ENCODE data around the gene MICAL3. TPM values are rescaled to one million over a fixed set of nuclear protein-coding genes. Genes with fewer than 3 reads are reported as not detected.

The MICAL3 gene
- total and polyA plus RNA-seq, 2 of the 8 experiments (the other 6 are each of a cell fraction or from before 2014, with no cell fraction given): 8.3 to 41.8 TPM

DNA sequence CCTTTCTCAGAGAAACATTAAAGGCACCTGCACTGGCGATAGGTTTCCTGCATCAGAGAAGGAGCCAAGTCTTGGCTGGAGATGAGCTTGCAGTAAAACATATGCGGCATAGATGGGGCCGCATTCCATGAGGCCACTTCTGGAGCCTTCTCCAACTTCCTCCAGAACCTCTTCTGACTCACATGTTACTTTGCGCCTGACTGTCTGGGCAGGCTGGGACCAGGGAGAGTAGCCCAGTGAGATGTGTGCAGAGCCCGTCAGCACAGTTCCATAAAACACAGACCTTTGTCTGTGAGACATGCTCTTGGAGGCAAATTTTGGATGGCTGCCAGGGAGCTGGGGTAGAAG is 194.7 kb downstream of the MICAL3 start (continued):
- TF ChIP-seq, protein P1, sequence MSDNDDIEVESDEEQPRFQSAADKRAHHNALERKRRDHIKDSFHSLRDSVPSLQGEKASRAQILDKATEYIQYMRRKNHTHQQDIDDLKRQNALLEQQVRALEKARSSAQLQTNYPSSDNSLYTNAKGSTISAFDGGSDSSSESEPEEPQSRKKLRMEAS (IDR thresholded peaks at IDR 0.05): no peak
- no peak for TF ChIP-seq POLR2AphosphoS5 (IDR thresholded peaks at IDR 0.05; ENCODE audit: low read depth, low read length)
- TF ChIP-seq CEBPB (IDR thresholded peaks at IDR 0.05; ENCODE audit: low read depth, low read length): no peak
- no peak for TF ChIP-seq TAF7 (optimal IDR thresholded peaks at IDR 0.05; ENCODE audit: borderline replicate concordance, low read depth, low read length)
- TF ChIP-seq SIRT6 (IDR thresholded peaks at IDR 0.05; ENCODE audit: low read length): no peak
- TF ChIP-seq NANOG (IDR thresholded peaks at IDR 0.05; ENCODE audit: insufficient read depth, low read depth, low read length, poor library complexity, severe bottlenecking): no peak
- no peak for TF ChIP-seq JUN (IDR thresholded peaks at IDR 0.05; ENCODE audit: low read depth, low read length)
